ENCODE results near the gene MAPK12.

DNA sequence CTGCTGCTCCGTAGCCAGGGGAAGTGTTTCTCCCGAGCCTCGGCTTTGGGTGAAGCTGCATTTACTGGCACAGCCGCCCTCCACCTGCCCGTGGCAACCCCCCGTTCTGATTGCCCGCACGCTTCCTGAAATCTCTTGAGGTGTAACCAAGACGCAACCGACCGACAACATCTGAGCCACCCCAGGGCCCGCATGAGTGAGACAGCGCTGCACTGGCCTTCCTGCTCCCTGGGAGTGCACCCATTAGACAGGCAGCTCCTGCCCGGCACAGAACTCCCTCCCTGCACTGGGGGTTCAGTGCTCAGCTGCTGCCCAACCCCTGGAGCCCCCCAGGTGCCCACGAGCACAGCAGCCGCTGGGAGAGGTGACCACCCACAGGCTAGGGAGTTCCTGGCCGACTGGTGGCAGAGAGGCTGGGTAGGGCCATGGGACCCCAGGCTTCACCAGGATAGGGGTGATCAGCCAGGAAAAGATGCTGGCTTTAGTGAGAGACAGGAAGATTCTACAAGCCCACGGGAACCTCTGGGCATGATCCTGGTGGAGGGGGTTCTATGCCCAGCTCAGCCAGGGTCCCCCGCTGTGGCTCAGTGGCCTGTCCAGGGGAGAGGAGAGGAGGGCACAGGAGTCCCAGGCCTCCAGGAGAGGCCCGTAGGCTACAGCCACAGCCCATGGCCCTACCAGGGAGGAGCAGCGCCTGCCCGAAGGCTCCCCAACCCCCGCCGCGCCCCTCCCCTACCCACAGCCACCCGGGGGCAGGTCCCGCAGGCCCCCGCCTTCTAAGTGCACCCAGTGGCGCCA is 31.4 kb upstream of the MAPK12 start:
- TF ChIP-seq, protein P1, sequence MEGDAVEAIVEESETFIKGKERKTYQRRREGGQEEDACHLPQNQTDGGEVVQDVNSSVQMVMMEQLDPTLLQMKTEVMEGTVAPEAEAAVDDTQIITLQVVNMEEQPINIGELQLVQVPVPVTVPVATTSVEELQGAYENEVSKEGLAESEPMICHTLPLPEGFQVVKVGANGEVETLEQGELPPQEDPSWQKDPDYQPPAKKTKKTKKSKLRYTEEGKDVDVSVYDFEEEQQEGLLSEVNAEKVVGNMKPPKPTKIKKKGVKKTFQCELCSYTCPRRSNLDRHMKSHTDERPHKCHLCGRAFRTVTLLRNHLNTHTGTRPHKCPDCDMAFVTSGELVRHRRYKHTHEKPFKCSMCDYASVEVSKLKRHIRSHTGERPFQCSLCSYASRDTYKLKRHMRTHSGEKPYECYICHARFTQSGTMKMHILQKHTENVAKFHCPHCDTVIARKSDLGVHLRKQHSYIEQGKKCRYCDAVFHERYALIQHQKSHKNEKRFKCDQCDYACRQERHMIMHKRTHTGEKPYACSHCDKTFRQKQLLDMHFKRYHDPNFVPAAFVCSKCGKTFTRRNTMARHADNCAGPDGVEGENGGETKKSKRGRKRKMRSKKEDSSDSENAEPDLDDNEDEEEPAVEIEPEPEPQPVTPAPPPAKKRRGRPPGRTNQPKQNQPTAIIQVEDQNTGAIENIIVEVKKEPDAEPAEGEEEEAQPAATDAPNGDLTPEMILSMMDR (IDR thresholded peaks at IDR 0.05): no peak
- TF ChIP-seq ZFX (IDR thresholded peaks at IDR 0.05; ENCODE audit: borderline replicate concordance): no peak

Data from 22Rv1 (cell line).